ENCODE measurements around the gene PIP4K2C.

DNA sequence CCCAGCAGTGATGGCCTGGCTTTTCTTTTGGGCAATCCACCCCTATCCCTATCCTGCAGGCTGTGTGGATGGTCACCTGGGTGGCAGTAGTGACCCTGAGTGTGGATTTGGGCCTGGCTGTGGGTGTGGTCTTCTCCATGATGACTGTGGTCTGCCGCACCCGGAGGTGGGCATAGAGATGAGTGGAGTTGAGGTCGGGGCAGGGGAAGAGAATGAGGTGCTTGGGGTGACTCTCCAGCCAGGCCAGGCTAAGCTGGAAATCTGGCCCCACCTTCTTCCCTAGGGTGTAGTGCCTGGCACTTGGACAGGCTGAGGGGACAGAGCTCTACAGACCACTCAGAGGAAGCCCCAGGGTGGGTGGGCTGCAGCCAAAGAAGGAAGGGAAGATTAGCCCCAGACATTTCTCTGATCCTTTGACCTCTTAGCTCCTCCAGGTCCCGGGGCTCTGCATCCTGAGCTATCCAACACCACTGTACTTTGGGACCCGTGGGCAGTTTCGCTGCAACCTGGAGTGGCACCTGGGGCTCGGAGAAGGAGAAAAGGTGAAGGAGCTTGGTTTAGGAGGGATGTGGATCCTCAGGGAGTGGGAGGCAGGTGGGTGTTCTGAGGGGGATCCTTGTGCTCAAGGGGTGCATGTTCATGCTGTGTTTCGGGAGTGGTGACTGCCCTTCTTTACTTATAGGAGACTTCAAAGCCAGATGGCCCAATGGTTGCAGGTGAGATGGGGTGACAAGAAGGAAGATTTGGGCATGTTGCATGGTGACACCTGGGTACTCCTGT is 33.6 kb downstream of the PIP4K2C start:
- TF ChIP-seq, protein P1, sequence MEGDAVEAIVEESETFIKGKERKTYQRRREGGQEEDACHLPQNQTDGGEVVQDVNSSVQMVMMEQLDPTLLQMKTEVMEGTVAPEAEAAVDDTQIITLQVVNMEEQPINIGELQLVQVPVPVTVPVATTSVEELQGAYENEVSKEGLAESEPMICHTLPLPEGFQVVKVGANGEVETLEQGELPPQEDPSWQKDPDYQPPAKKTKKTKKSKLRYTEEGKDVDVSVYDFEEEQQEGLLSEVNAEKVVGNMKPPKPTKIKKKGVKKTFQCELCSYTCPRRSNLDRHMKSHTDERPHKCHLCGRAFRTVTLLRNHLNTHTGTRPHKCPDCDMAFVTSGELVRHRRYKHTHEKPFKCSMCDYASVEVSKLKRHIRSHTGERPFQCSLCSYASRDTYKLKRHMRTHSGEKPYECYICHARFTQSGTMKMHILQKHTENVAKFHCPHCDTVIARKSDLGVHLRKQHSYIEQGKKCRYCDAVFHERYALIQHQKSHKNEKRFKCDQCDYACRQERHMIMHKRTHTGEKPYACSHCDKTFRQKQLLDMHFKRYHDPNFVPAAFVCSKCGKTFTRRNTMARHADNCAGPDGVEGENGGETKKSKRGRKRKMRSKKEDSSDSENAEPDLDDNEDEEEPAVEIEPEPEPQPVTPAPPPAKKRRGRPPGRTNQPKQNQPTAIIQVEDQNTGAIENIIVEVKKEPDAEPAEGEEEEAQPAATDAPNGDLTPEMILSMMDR (conservative IDR thresholded peaks at IDR 0.05; ENCODE audit: low read length) = no peak
- no peak for TF ChIP-seq EZH2phosphoT487 (IDR thresholded peaks at IDR 0.05; ENCODE audit: borderline replicate concordance, low read depth, low read length)

Data from OCI-LY7 (cell line).